ENCODE data around the gene SYMPK.
"Not testable (repeated sequence)": the region's sequence is repeated elsewhere in the genome, so short reads cannot be mapped to it uniquely, and the experiment has no call there.

Gene SYMPK

GRCh38 chr19:45804140-45804958 lies 58.6 kb downstream of the SYMPK start:
- DNase-seq (ENCODE audit: low spot score): no peak

- no peak for DNase-seq (ENCODE audit: low spot score)
These were observed 61.3 kb downstream of the SYMPK start for GRCh38 chr19:45801603-45802175.

GRCh38 chr19:45800070-45800553 lies 62.8 kb downstream of the SYMPK start:
- DNase-seq (ENCODE audit: low spot score): no peak

- not testable (repeated sequence) for DNase-seq (ENCODE audit: low spot score)
These were observed 63.4 kb downstream of the SYMPK start for GRCh38 chr19:45799541-45799940.

- DNase-seq (ENCODE audit: low spot score): no peak
These were observed 63.9 kb downstream of the SYMPK start for GRCh38 chr19:45798995-45799517.

GRCh38 chr19:45794627-45795026 lies 68.3 kb downstream of the SYMPK start:
- no peak for DNase-seq (ENCODE audit: low spot score)

GRCh38 chr19:45793876-45794275 lies 69.1 kb downstream of the SYMPK start:
- DNase-seq (ENCODE audit: low spot score): no peak

- DNase-seq (ENCODE audit: low spot score): no peak
These were observed 69.8 kb downstream of the SYMPK start for GRCh38 chr19:45793178-45793564.

- peak; percentile 100 for DNase-seq (ENCODE audit: low spot score)
These were observed 70.3 kb downstream of the SYMPK start, which contains the start of gene DMWD for GRCh38 chr19:45792470-45793177. Gene DMWD, minus strand, starts transcription at chr19:45792845. Its CDS starts 89 bp downstream, at chr19:45792756.

- DNase-seq (ENCODE audit: low spot score): peak; percentile 46
These were observed 71.0 kb downstream of the SYMPK start for GRCh38 chr19:45791744-45792469.

GRCh38 chr19:45790942-45791341 lies 72.0 kb downstream of the SYMPK start:
- DNase-seq (ENCODE audit: low spot score): no peak

- no peak for DNase-seq (ENCODE audit: low spot score)
These were observed 73.7 kb downstream of the SYMPK start for GRCh38 chr19:45789035-45789786.

GRCh38 chr19:45786533-45786894 lies 76.4 kb downstream of the SYMPK start:
- no peak for DNase-seq (ENCODE audit: low spot score)

GRCh38 chr19:45785781-45786532 lies 77.0 kb downstream of the SYMPK start:
- no peak for DNase-seq (ENCODE audit: low spot score)

GRCh38 chr19:45785097-45785496 lies 77.8 kb downstream of the SYMPK start:
- no peak for DNase-seq (ENCODE audit: low spot score)

- no peak for DNase-seq (ENCODE audit: low spot score)
These were observed 78.9 kb downstream of the SYMPK start for GRCh38 chr19:45784096-45784495.

- peak; percentile 51 for DNase-seq (ENCODE audit: low spot score)
These were observed 79.8 kb downstream of the SYMPK start for GRCh38 chr19:45782820-45783785.

GRCh38 chr19:45782162-45782691 lies 80.7 kb downstream of the SYMPK start, which contains the start of gene DMPK:
Gene DMPK, minus strand, starts transcription at chr19:45782490. Its CDS starts 138 bp downstream, at chr19:45782352.
- no peak for DNase-seq (ENCODE audit: low spot score)
